HG02981 (cell line): ENCODE measurements around the gene NHS.

Experiments
- ATAC-seq: cut with Tn5 transposase; IDR thresholded peaks from one replicate; pipeline ENCODE4 v1.9.1; 2021; ENCODE audit warnings: mild to moderate bottlenecking, moderate library complexity; ENCODE audit not compliant: unreplicated experiment

The NHS gene

GRCh38 chrX:17374619-17375366 is at the start of gene NHS:
Gene NHS, plus strand, starts transcription at chrX:17375200. Its CDS starts 558 bp downstream, at chrX:17375758.
- no peak for ATAC-seq

GRCh38 chrX:17328837-17329236 is 46.2 kb upstream of the NHS start:
- no peak for ATAC-seq

- no peak for ATAC-seq
Measured at GRCh38 chrX:17336377-17336776, 38.6 kb upstream of the NHS start.

GRCh38 chrX:17355976-17356375 is 19.0 kb upstream of the NHS start:
- ATAC-seq = no peak

- ATAC-seq = no peak
Measured at GRCh38 chrX:17359500-17359899, 15.5 kb upstream of the NHS start.

GRCh38 chrX:17361620-17362019 is 13.4 kb upstream of the NHS start:
- no peak for ATAC-seq

GRCh38 chrX:17368002-17368401 is 7.0 kb upstream of the NHS start:
- no peak for ATAC-seq

- no peak for ATAC-seq
Measured at GRCh38 chrX:17369309-17369708, 5.7 kb upstream of the NHS start.

- no peak for ATAC-seq
Measured at GRCh38 chrX:17370191-17370590, 4.8 kb upstream of the NHS start.

GRCh38 chrX:17372052-17372451 is 2.9 kb upstream of the NHS start:
- no peak for ATAC-seq

GRCh38 chrX:17373337-17373736 is 1.7 kb upstream of the NHS start:
- no peak for ATAC-seq

- ATAC-seq = no peak
Measured at GRCh38 chrX:17375367-17375636, 302 bp downstream of the NHS start.

GRCh38 chrX:17375637-17376430 is 834 bp downstream of the NHS start:
- ATAC-seq = no peak

- ATAC-seq = no peak
Measured at GRCh38 chrX:17376431-17377077, 1.6 kb downstream of the NHS start.

- ATAC-seq = no peak
Measured at GRCh38 chrX:17377091-17377717, 2.2 kb downstream of the NHS start.

- ATAC-seq = no peak
Measured at GRCh38 chrX:17377795-17378194, 2.8 kb downstream of the NHS start.

- ATAC-seq = no peak
Measured at GRCh38 chrX:17380221-17380620, 5.2 kb downstream of the NHS start.

GRCh38 chrX:17390419-17390850 is 15.4 kb downstream of the NHS start:
- no peak for ATAC-seq

- no peak for ATAC-seq
Measured at GRCh38 chrX:17395154-17395553, 20.2 kb downstream of the NHS start.

GRCh38 chrX:17397074-17397473 is 22.1 kb downstream of the NHS start:
- no peak for ATAC-seq

GRCh38 chrX:17403189-17403691 is 28.2 kb downstream of the NHS start:
- no peak for ATAC-seq
